Endothelial cell of umbilical vein (primary cell): ENCODE data around the gene INPP5B. TPM values are rescaled to one million over a fixed set of nuclear protein-coding genes. Genes with fewer than 3 reads are reported as not detected.

ENCODE experiments used
- BruUV-seq: library from RNA; stranded (reverse); fragments of 400-500 nt; replicated peaks from 2 replicates; lab custom pipeline; 2021; lab: Mats Ljungman, UMichigan
- CTCF ChIA-PET: fragments of 300-600, 350-600 bp; sonication (Branson Sonifier 250); formaldehyde crosslinking; loops from one replicate; lab custom pipeline; 2021; ENCODE audit warnings: antibody characterized with exemption, inconsistent platforms; lab: Charles Lee
- POLR2A ChIA-PET: fragments of 300-600, 350-600 bp; sonication (Branson Sonifier 250); formaldehyde crosslinking; loops from one replicate; lab custom pipeline; 2021; ENCODE audit warnings: antibody characterized with exemption, inconsistent platforms; lab: Charles Lee
- DNase-seq: peaks from one replicate; pipeline ENCODE4 v3.0.0-alpha.2; 2011; ENCODE audit warnings: low read depth, low spot score
- FAIRE-seq: peaks from 2 replicates; lab custom pipeline; 2011; peaks lifted over from hg19 to GRCh38; lab: Jason Lieb, UNC
- H2AFZ ChIP-seq: 2 replicates; pipeline ENCODE4 v1.6.0; 2012; ENCODE audit warnings: low read depth, low read length, control low read depth, inconsistent platforms
- H3K27ac ChIP-seq: 2 replicates; pipeline ENCODE4 v1.5.1; 2011; ENCODE audit warnings: low read depth, mild to moderate bottlenecking, control low read depth, low read length, moderate library complexity; ENCODE audit not compliant: insufficient read depth
- H3K27me3 ChIP-seq, 2 experiments: 2 replicates each; pipeline versions ENCODE4 v1.6.0 to v1.6.1; 2011; ENCODE audit warnings: low read length in 2 of 2, mixed read lengths in 1 of 2; ENCODE audit not compliant: control insufficient read depth in 2 of 2, insufficient read depth in 2 of 2
- H3K36me3 ChIP-seq, 2 experiments: 2 replicates in 1 of 2; 3 replicates in 1 of 2; pipeline ENCODE4 v1.5.1; 2011; ENCODE audit warnings: low read length in 2 of 2, mild to moderate bottlenecking in 1 of 2, moderate library complexity in 1 of 2; ENCODE audit not compliant: control insufficient read depth in 2 of 2, insufficient read depth in 2 of 2; ENCODE audit errors: extremely low read depth in 1 of 2
- H3K4me1 ChIP-seq: 3 replicates; pipeline ENCODE4 v1.5.1; 2011; ENCODE audit warnings: mild to moderate bottlenecking, low read length; ENCODE audit not compliant: control insufficient read depth, insufficient read depth; ENCODE audit errors: extremely low read depth
- H3K4me2 ChIP-seq: 2 replicates; pipeline ENCODE4 v1.6.1; 2011; ENCODE audit warnings: low read length, control low read depth, mixed read lengths; ENCODE audit not compliant: insufficient read depth
- H3K4me3 ChIP-seq, 3 experiments: fragments of 200-600 bp in 1 of 3; sonication (generic), shearing (Covaris generic) in 1 of 3; replicated peaks in 1 of 3; 2 replicates each; pipeline ENCODE4 v1.5.1; 2011 to 2016; ENCODE audit warnings: control low read depth in 3 of 3, low read length in 3 of 3, mild to moderate bottlenecking in 2 of 3, inconsistent platforms in 1 of 3, low read depth in 1 of 3, moderate library complexity in 1 of 3; ENCODE audit not compliant: insufficient read depth in 1 of 3
- H3K79me2 ChIP-seq: 2 replicates; pipeline ENCODE4 v1.6.0; 2012; ENCODE audit warnings: low read length, inconsistent platforms; ENCODE audit not compliant: control insufficient read depth, insufficient read depth
- H3K9ac ChIP-seq: replicated peaks from 2 replicates; pipeline ENCODE3; 2011; ENCODE audit warnings: low read length, control low read depth; ENCODE audit not compliant: insufficient read depth; ENCODE audit errors: extremely low read depth
- H3K9me1 ChIP-seq: replicated peaks from 3 replicates; pipeline ENCODE4 v1.6.0; 2011; ENCODE audit warnings: mild to moderate bottlenecking, low read length; ENCODE audit not compliant: control insufficient read depth, insufficient read depth; ENCODE audit errors: extremely low read depth
- H3K9me3 ChIP-seq: replicated peaks from 2 replicates; pipeline ENCODE4 v1.5.1; 2012; ENCODE audit warnings: low read length, inconsistent platforms; ENCODE audit not compliant: control insufficient read depth, insufficient read depth
- H4K20me1 ChIP-seq: replicated peaks from 2 replicates; pipeline ENCODE3; 2011; ENCODE audit warnings: mild to moderate bottlenecking, low read length; ENCODE audit not compliant: control insufficient read depth, insufficient read depth; ENCODE audit errors: extremely low read depth
- POLR2A ChIP-seq: IDR thresholded peaks from 2 replicates; pipeline ENCODE4 v1.6.1; 2012; ENCODE audit warnings: low read depth, mild to moderate bottlenecking, control low read depth, low read length
- POLR2AphosphoS5 ChIP-seq: IDR thresholded peaks from 2 replicates; pipeline ENCODE4 v1.6.1; 2012; ENCODE audit warnings: low read depth, mild to moderate bottlenecking, control low read depth, low read length, moderate library complexity; ENCODE audit not compliant: insufficient read depth
- dilution Hi-C: fragments of 300-500 bp; cut with MboI; formaldehyde crosslinking; loops from one replicate; pipeline ENCODE4 v1.15.0; 2019; ENCODE audit warnings: low sequenced_read_pairs; ENCODE audit not compliant: extremely low pct_ligation_motif_present
- intact Hi-C: fragments of 100-400 bp; cut with micrococcal nuclease; formaldehyde crosslinking; loops from one replicate; pipeline ENCODE4 v1.10.0; 2022
- polyA plus RNA-seq, 4 experiments: library from polyadenylated mRNA; depleted of rRNA in 3 of 4; stranded (reverse) in 3 of 4; unstranded in 1 of 4; fragments of >200 nt; gene quantifications; 2 replicates each; pipeline versions ENCODE4 v1.2.1 to v1.2.3, GENCODE V29; 2011 to 2012; ENCODE audit warnings: missing spikeins in 1 of 4
- small RNA-seq: library from RNA; depleted of rRNA; stranded (forward); fragments of <200 nt; gene quantifications from one replicate; pipeline ENCODE3, GENCODE V24; 2012; ENCODE audit warnings: low replicate concordance, low read depth; ENCODE audit not compliant: insufficient read depth, insufficient read length
- total RNA-seq: library from RNA; stranded (reverse); gene quantifications from 2 replicates; pipeline ENCODE4 v1.2.3, GENCODE V29; 2021
- TF ChIP-seq, protein P1 (sequence below), 2 donors: IDR thresholded peaks; 1 replicate in 1 of 2; 2 replicates in 1 of 2; pipeline ENCODE4 v1.5.1; 2011; ENCODE audit warnings: low read length in 2 of 2, mild to moderate bottlenecking in 2 of 2, moderate library complexity in 2 of 2, control low read depth in 1 of 2, inconsistent platforms in 1 of 2, low read depth in 1 of 2; ENCODE audit not compliant: insufficient read depth in 1 of 2; ENCODE audit errors: extremely low read depth in 1 of 2

The INPP5B gene
- total and polyA plus RNA-seq, 2 donors (not counting 3 experiments of a cell fraction or from before 2014, with no cell fraction given) = 7.4 to 14.7 TPM

- dilution Hi-C loops = no loop called here
- BruUV-seq = no TSS peak
- no peaks in the 10 kb centered on the region for H3K9me3 ChIP-seq
Observed at GRCh38 chr1:37811027-37811655, 135.7 kb downstream of the INPP5B start.

More at GRCh38 chr1:37811027-37811655, 135.7 kb downstream of the INPP5B start:
- peak; percentile 79 for DNase-seq
- H3K4me1 ChIP-seq = peaks cover 13% of the 10 kb centered on the region
- POLR2A ChIA-PET = no interaction called here
- H3K4me2 ChIP-seq = no peak overlapping the region
- H4K20me1 ChIP-seq = no peaks in the 10 kb centered on the region
- peak; percentile 95 for FAIRE-seq
- H3K9ac ChIP-seq = no peak overlapping the region
- H2AFZ ChIP-seq = no peak overlapping the region
- no peak for TF ChIP-seq POLR2A
- peak; percentile 26 for TF ChIP-seq POLR2AphosphoS5
- TF ChIP-seq, protein P1, sequence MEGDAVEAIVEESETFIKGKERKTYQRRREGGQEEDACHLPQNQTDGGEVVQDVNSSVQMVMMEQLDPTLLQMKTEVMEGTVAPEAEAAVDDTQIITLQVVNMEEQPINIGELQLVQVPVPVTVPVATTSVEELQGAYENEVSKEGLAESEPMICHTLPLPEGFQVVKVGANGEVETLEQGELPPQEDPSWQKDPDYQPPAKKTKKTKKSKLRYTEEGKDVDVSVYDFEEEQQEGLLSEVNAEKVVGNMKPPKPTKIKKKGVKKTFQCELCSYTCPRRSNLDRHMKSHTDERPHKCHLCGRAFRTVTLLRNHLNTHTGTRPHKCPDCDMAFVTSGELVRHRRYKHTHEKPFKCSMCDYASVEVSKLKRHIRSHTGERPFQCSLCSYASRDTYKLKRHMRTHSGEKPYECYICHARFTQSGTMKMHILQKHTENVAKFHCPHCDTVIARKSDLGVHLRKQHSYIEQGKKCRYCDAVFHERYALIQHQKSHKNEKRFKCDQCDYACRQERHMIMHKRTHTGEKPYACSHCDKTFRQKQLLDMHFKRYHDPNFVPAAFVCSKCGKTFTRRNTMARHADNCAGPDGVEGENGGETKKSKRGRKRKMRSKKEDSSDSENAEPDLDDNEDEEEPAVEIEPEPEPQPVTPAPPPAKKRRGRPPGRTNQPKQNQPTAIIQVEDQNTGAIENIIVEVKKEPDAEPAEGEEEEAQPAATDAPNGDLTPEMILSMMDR (IDR thresholded peaks at IDR 0.05; ENCODE audit: extremely low read depth in 1 of 2, insufficient read depth in 1 of 2, low read depth in 1 of 2, low read length in 2 of 2) = peak; percentile 92 to 97
- peaks cover 17% of the 10 kb centered on the region for H3K79me2 ChIP-seq
- CTCF ChIA-PET = interaction anchor here (0.9 kb wide), 1 partner anchor 48 kb away, joined by 5 read pairs; the partner anchor contains the start of gene MTF1
- no peaks in the 10 kb centered on the region for H3K9me1 ChIP-seq
- H3K27ac ChIP-seq = no peak overlapping the region
- H3K36me3 ChIP-seq = peaks cover 2 to 18% of the 10 kb centered on the region in 2 experiments
- H3K4me3 ChIP-seq = no peak overlapping the region
- intact Hi-C loops = loop anchor here (1.0 kb wide), 1 partner anchor 49 kb away; no protein-coding TSS in a partner anchor
- H3K27me3 ChIP-seq = no peaks in the 10 kb centered on the region

Small RNA genes within 50 kb of the gene (small RNA-seq; reads per million reads assigned to genes)
- gene RF00017 (not detected), gene RF00092 (not detected), gene RNU6-510P (not detected), gene RNU6-584P (not detected)

Other genes with a start within 250 kb of the INPP5B start
- gene EPHA10, start 181.9 kb downstream of the INPP5B start, total RNA-seq = not detected in 2 replicates
- not detected in 2 replicates for gene EPHA10, start 181.9 kb downstream of the INPP5B start, polyA plus RNA-seq
- 0.66 and 0.92 TPM in 2 replicates for gene MANEAL, start 153.2 kb downstream of the INPP5B start, total RNA-seq
- 1.3 and 1.9 TPM in 2 replicates for gene MANEAL, start 153.2 kb downstream of the INPP5B start, polyA plus RNA-seq
- gene C1orf122, start 139.3 kb downstream of the INPP5B start, total RNA-seq = 32.8 and 36.5 TPM in 2 replicates
- gene C1orf122, start 139.3 kb downstream of the INPP5B start, polyA plus RNA-seq = 38.8 and 54.0 TPM in 2 replicates
- 19.2 and 20.4 TPM in 2 replicates for gene YRDC, start 138.8 kb downstream of the INPP5B start, total RNA-seq
- 20.4 and 20.5 TPM in 2 replicates for gene YRDC, start 138.8 kb downstream of the INPP5B start, polyA plus RNA-seq
- gene MTF1, start 87.5 kb downstream of the INPP5B start, total RNA-seq = 18.5 and 18.9 TPM in 2 replicates
- gene MTF1, start 87.5 kb downstream of the INPP5B start, polyA plus RNA-seq = 4.9 and 5.2 TPM in 2 replicates
- 97.3 and 107 TPM in 2 replicates for gene SF3A3, start 43.0 kb upstream of the INPP5B start, total RNA-seq
- gene SF3A3, start 43.0 kb upstream of the INPP5B start, polyA plus RNA-seq = 20.5 and 26.1 TPM in 2 replicates
- 58.7 and 63.8 TPM in 2 replicates for gene FHL3, start 58.5 kb upstream of the INPP5B start, total RNA-seq
- 21.3 and 26.1 TPM in 2 replicates for gene FHL3, start 58.5 kb upstream of the INPP5B start, polyA plus RNA-seq
- 54.1 and 60.1 TPM in 2 replicates for gene UTP11, start 65.7 kb upstream of the INPP5B start, total RNA-seq
- 13.8 and 20.1 TPM in 2 replicates for gene UTP11, start 65.7 kb upstream of the INPP5B start, polyA plus RNA-seq
- not detected in 2 replicates for gene POU3F1, start 99.7 kb upstream of the INPP5B start, total RNA-seq
- gene POU3F1, start 99.7 kb upstream of the INPP5B start, polyA plus RNA-seq = not detected in 2 replicates